A549 (cell line): ENCODE data around the gene TIGD6. TPM values are rescaled to one million over a fixed set of nuclear protein-coding genes. Genes with fewer than 3 reads are reported as not detected.
A peak's percentile ranks its signal among the peaks of the same experiment; 100 is the strongest.

Experiments
- ATAC-seq, 2 experiments: fragments of 200-7000 bp in 1 of 2; fragments of >200 bp in 1 of 2; cut with Nextera tagmentation in 1 of 2; cut with Tn5 transposase in 1 of 2; 3 replicates each; pipeline versions ENCODE4 v1.8.0 to v1.9.1; 2018 to 2020; ENCODE audit warnings: mild to moderate bottlenecking in 1 of 2, moderate library complexity in 1 of 2
- CTCF ChIA-PET: fragments of 300-600 bp; sonication (Branson Sonifier 250); formaldehyde crosslinking; extraction: SDS; loops from one replicate; lab custom pipeline; 2021; ENCODE audit warnings: antibody characterized with exemption, inconsistent platforms; lab: Yijun Ruan, JAX
- POLR2A ChIA-PET: fragments of 350-600 bp; formaldehyde crosslinking; extraction: SDS; loops from one replicate; lab custom pipeline; 2021; ENCODE audit warnings: antibody characterized with exemption, inconsistent platforms; lab: Yijun Ruan, JAX
- DNase-seq, 2 experiments: peaks; one replicate each; pipeline versions ENCODE4 v3.0.0 to v3.0.0-alpha.2; 2011 to 2016; ENCODE audit warnings: low read depth in 1 of 2, low spot score in 1 of 2
- FAIRE-seq: peaks from 2 replicates; lab custom pipeline; 2011; peaks lifted over from hg19 to GRCh38; lab: Jason Lieb, UNC
- H3K27ac ChIP-seq, 2 experiments: fragments of >200 bp; sonication (Bioruptor Twin); formaldehyde crosslinking; 3 replicates each; pipeline ENCODE4 v1.5.1; 2016 to 2017
- H3K4me1 ChIP-seq: fragments of >200 bp; sonication (Bioruptor Twin); formaldehyde crosslinking; 3 replicates; pipeline ENCODE4 v1.6.1; 2016
- H3K4me2 ChIP-seq: fragments of >200 bp; sonication (Bioruptor Twin); formaldehyde crosslinking; 3 replicates; pipeline ENCODE4 v1.6.1; 2016
- H3K4me3 ChIP-seq: fragments of >200 bp; sonication (Bioruptor Twin); formaldehyde crosslinking; 3 replicates; pipeline ENCODE4 v1.5.1; 2016
- H3K9me3 ChIP-seq: fragments of >200 bp; sonication (Bioruptor Twin); formaldehyde crosslinking; 3 replicates; pipeline ENCODE4 v1.6.1; 2016
- BHLHE40 ChIP-seq: IDR thresholded peaks from 2 replicates; pipeline ENCODE4 v1.6.1; 2012; ENCODE audit warnings: low read depth, low read length, inconsistent platforms
- CBX8 ChIP-seq: fragments of 200-600 bp; sonication (generic); IDR thresholded peaks from 2 replicates; pipeline ENCODE4 v1.6.1; 2016
- CHD4 ChIP-seq: fragments of 200-600 bp; sonication (generic); IDR thresholded peaks from 2 replicates; pipeline ENCODE4 v1.6.1; 2016; ENCODE audit warnings: antibody characterized with exemption, mild to moderate bottlenecking, borderline replicate concordance
- EHF ChIP-seq: fragments of 250-450 bp; sonication (Bioruptor Pico); IDR thresholded peaks from 2 replicates; pipeline ENCODE4 v1.5.0; 2020; ENCODE audit warnings: mild to moderate bottlenecking
- EHMT2 ChIP-seq: fragments of 200-600 bp; sonication (generic); IDR thresholded peaks from 2 replicates; pipeline ENCODE4 v1.6.1; 2016; ENCODE audit warnings: antibody characterized with exemption, low read depth, mild to moderate bottlenecking, moderate library complexity
- FOSL2 ChIP-seq, 2 experiments: fragments of 450-650 bp in 1 of 2; fragments of >200 bp in 1 of 2; sonication (Bioruptor Twin) in 1 of 2; formaldehyde crosslinking; IDR thresholded peaks; 2 replicates each; pipeline versions ENCODE4 v1.5.0 to v1.6.1; 2016 to 2020; ENCODE audit warnings: mild to moderate bottlenecking in 1 of 2, moderate library complexity in 1 of 2
- HOXA7 ChIP-seq: fragments of 250-450 bp; sonication (Bioruptor Pico); IDR thresholded peaks from 2 replicates; pipeline ENCODE4 v1.5.0; 2020; ENCODE audit warnings: mild to moderate bottlenecking, moderate library complexity
- JUNB ChIP-seq: fragments of >200 bp; sonication (Bioruptor Twin); formaldehyde crosslinking; IDR thresholded peaks from 2 replicates; pipeline ENCODE4 v1.6.1; 2016
- MAFK ChIP-seq: fragments of 450-650 bp; IDR thresholded peaks from 2 replicates; pipeline ENCODE4 v1.6.1; 2014; ENCODE audit not compliant: partially characterized antibody
- MAZ ChIP-seq: fragments of 150-350 bp; IDR thresholded peaks from 2 replicates; pipeline ENCODE4 v1.6.1; 2014; ENCODE audit warnings: antibody characterized with exemption, low read depth, low read length, borderline replicate concordance
- MYC ChIP-seq: IDR thresholded peaks from 2 replicates; pipeline ENCODE4 v1.6.1; 2012; ENCODE audit warnings: mild to moderate bottlenecking, inconsistent platforms, low read length, improper control_type of control experiment, borderline replicate concordance
- POLR2A ChIP-seq: IDR thresholded peaks from 2 replicates; pipeline ENCODE4 v1.6.1; 2012; ENCODE audit warnings: mild to moderate bottlenecking, low read length
- RAD21 ChIP-seq, 2 experiments: fragments of >200 bp in 1 of 2; sonication (Bioruptor Twin) in 1 of 2; formaldehyde crosslinking in 1 of 2; IDR thresholded peaks in 1 of 2; conservative IDR thresholded peaks in 1 of 2; 2 replicates in 1 of 2; 3 replicates in 1 of 2; pipeline ENCODE4 v1.6.1; 2012 to 2018; ENCODE audit warnings: inconsistent platforms in 1 of 2
- RARB ChIP-seq: fragments of 250-450 bp; sonication (Bioruptor Pico); IDR thresholded peaks from 2 replicates; pipeline ENCODE4 v1.8.0; 2021; ENCODE audit warnings: mild to moderate bottlenecking, moderate library complexity
- RFX5 ChIP-seq: fragments of 450-650 bp; IDR thresholded peaks from 2 replicates; pipeline ENCODE4 v1.7.1; 2014; ENCODE audit warnings: antibody characterized with exemption, mild to moderate bottlenecking, moderate library complexity
- SMC3 ChIP-seq: fragments of >200 bp; sonication (Bioruptor Twin); formaldehyde crosslinking; IDR thresholded peaks from 3 replicates; pipeline ENCODE4 v1.6.1; 2018; ENCODE audit warnings: inconsistent platforms
- TP53 ChIP-seq: fragments of 250-450 bp; sonication (Bioruptor Pico); IDR thresholded peaks from 2 replicates; pipeline ENCODE4 v1.5.0; 2021; ENCODE audit warnings: mild to moderate bottlenecking, moderate library complexity
- ZC3H11A ChIP-seq: fragments of 450-650 bp; IDR thresholded peaks from 2 replicates; pipeline ENCODE4 v1.6.1; 2014; ENCODE audit warnings: antibody characterized with exemption, mild to moderate bottlenecking
- ZFP36 ChIP-seq: fragments of 450-650 bp; IDR thresholded peaks from 2 replicates; pipeline ENCODE4 v1.6.1; 2014; ENCODE audit warnings: borderline replicate concordance; ENCODE audit not compliant: partially characterized antibody
- ZNF302 ChIP-seq: fragments of 250-450 bp; sonication (Bioruptor Pico); IDR thresholded peaks from 2 replicates; pipeline ENCODE4 v1.9.0; 2021; ENCODE audit warnings: inconsistent platforms, mild to moderate bottlenecking, moderate library complexity
- WGBS: methylation state at CpG from one replicate; pipeline ENCODE4 v1.1.6; 2017; ENCODE audit errors: missing lambda C conversion rate; 5-methylcytosine and 5-hydroxymethylcytosine counted together
- polyA plus RNA-seq, 4 experiments: library from polyadenylated mRNA; depleted of rRNA in 3 of 4; stranded (reverse); fragments of >200 nt; fragmentation: RNase III in 1 of 4; extraction: RNeasy Plus Mini Kit Qiagen cat#74134 plus additional on column Dnase treatment in 1 of 4; gene quantifications; 2 replicates in 3 of 4; 3 replicates in 1 of 4; pipeline ENCODE4 v1.2.3, GENCODE V29; 2011 to 2017
- TF ChIP-seq, protein P1 (sequence below): fragments of 200-600 bp; sonication (generic); IDR thresholded peaks from 2 replicates; pipeline ENCODE4 v1.6.1; 2016; ENCODE audit warnings: antibody characterized with exemption, mild to moderate bottlenecking, moderate library complexity
- TF ChIP-seq, protein P2 (sequence below): fragments of >200 bp; sonication (Bioruptor Twin); formaldehyde crosslinking; IDR thresholded peaks from 3 replicates; pipeline ENCODE4 v1.6.1; 2016
- TF ChIP-seq, protein P3 (sequence below): fragments of 250-450 bp; sonication (Bioruptor Pico); IDR thresholded peaks from 2 replicates; pipeline ENCODE4 v1.5.0; 2020; ENCODE audit warnings: low read depth, mild to moderate bottlenecking, moderate library complexity
- TF ChIP-seq, protein P4 (sequence below): fragments of 250-450 bp; sonication (Bioruptor Pico); IDR thresholded peaks from 2 replicates; pipeline ENCODE4 v1.5.0; 2021; ENCODE audit warnings: mild to moderate bottlenecking, moderate library complexity, borderline replicate concordance
- TF ChIP-seq, protein P5 (sequence below): fragments of >200 bp; sonication (Bioruptor Twin); formaldehyde crosslinking; IDR thresholded peaks from 3 replicates; pipeline ENCODE4 v1.5.1; 2016
- TF ChIP-seq, protein P6 (sequence below): fragments of 450-650 bp; IDR thresholded peaks from 2 replicates; pipeline ENCODE4 v1.6.1; 2014; ENCODE audit warnings: antibody characterized with exemption
- TF ChIP-seq, protein P7 (sequence below): IDR thresholded peaks from 2 replicates; pipeline ENCODE4 v1.6.1; 2012

TIGD6 gene
- polyA plus RNA-seq, 2 of the 4 experiments (the other 2 are of a cell fraction): 4.3 to 7.3 TPM

DNA sequence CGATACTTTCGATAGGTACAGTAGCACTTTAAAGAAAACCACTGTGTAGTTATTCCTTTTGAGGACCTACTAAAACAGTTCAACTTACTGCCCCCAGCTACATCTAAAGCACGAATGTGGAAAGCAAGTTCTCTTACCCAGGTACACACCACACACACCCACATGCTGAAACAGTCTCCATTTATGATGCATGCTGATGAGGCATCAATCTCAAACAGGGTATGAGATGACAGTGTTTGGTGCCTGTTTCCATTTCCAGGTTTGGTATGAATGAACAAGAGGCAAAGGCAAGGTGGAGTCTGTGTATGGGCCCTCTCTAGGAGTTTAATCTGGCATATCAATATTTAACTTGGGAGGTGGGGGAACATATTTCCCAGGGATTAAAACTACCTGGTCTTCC, 14.0 kb upstream of the TIGD6 start:
- TF ChIP-seq FOSL2 (IDR thresholded peaks at IDR 0.05) (no peak), FOSL2 (CRISPR knock-in tag; IDR thresholded peaks at IDR 0.05) (no peak), MAFK (no peak), POLR2A (no peak), ZC3H11A (no peak), RAD21 (conservative IDR thresholded peaks at IDR 0.05 in 1 of 2, IDR thresholded peaks at IDR 0.05 in 1 of 2) (no peak), CBX8 (no peak), CHD4 (no peak), ZNF302 (CRISPR knock-in tag) (no peak), SMC3 (no peak), MYC (no peak), TP53 (no peak), JUNB (no peak), HOXA7 (CRISPR knock-in tag) (no peak), RFX5 (no peak), BHLHE40 (no peak)
- TF ChIP-seq, protein P1, sequence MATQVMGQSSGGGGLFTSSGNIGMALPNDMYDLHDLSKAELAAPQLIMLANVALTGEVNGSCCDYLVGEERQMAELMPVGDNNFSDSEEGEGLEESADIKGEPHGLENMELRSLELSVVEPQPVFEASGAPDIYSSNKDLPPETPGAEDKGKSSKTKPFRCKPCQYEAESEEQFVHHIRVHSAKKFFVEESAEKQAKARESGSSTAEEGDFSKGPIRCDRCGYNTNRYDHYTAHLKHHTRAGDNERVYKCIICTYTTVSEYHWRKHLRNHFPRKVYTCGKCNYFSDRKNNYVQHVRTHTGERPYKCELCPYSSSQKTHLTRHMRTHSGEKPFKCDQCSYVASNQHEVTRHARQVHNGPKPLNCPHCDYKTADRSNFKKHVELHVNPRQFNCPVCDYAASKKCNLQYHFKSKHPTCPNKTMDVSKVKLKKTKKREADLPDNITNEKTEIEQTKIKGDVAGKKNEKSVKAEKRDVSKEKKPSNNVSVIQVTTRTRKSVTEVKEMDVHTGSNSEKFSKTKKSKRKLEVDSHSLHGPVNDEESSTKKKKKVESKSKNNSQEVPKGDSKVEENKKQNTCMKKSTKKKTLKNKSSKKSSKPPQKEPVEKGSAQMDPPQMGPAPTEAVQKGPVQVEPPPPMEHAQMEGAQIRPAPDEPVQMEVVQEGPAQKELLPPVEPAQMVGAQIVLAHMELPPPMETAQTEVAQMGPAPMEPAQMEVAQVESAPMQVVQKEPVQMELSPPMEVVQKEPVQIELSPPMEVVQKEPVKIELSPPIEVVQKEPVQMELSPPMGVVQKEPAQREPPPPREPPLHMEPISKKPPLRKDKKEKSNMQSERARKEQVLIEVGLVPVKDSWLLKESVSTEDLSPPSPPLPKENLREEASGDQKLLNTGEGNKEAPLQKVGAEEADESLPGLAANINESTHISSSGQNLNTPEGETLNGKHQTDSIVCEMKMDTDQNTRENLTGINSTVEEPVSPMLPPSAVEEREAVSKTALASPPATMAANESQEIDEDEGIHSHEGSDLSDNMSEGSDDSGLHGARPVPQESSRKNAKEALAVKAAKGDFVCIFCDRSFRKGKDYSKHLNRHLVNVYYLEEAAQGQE: no peak
- TF ChIP-seq, protein P2, sequence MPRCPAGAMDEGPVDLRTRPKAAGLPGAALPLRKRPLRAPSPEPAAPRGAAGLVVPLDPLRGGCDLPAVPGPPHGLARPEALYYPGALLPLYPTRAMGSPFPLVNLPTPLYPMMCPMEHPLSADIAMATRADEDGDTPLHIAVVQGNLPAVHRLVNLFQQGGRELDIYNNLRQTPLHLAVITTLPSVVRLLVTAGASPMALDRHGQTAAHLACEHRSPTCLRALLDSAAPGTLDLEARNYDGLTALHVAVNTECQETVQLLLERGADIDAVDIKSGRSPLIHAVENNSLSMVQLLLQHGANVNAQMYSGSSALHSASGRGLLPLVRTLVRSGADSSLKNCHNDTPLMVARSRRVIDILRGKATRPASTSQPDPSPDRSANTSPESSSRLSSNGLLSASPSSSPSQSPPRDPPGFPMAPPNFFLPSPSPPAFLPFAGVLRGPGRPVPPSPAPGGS: no peak
- 98% methylated on average over 3 of the region's 3 CpGs for WGBS
- Histone ChIP-seq H3K4me1 (peaks cover 8% of the 10 kb centered on the region; the same call in 2 of the 3 replicates), H3K4me2 (no peak overlapping the region), H3K4me3 (no peak overlapping the region), H3K27ac (no peak overlapping the region), H3K9me3 (peaks cover 18% of the 10 kb centered on the region)
- DNase-seq (no peak), ATAC-seq (no peak), FAIRE-seq (peak; percentile 28)
- CTCF ChIA-PET: interaction anchor here (1.9 kb wide), 1 partner anchor 10 kb away, joined by 8 read pairs; no protein-coding TSS in a partner anchor
- POLR2A ChIA-PET: no interaction called here

DNA sequence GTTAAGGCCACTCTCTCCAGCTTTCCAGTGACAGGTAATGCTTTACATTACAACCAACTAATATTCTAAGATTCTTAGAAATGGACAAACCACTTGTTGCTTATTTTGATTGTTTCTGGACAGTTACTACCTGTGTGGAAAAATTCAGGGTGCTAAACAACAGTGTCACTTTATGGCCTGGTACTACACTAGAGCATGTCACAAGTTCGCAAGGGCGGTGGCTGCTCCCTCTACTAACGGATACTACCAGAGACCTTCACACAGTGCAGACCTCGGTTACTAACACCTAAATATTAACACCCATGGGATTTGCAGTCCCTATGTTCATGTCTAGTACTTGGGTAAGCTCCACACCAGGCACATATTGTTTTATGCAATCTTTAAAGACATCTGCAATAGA, 13.5 kb upstream of the TIGD6 start:
- no peak for FAIRE-seq
- ChIA-PET CTCF (interaction anchor here (1.9 kb wide), 1 partner anchor 9 kb away, joined by 8 read pairs; no protein-coding TSS in a partner anchor), POLR2A (no interaction called here)
- Histone ChIP-seq H3K9me3 (peaks cover 18% of the 10 kb centered on the region), H3K4me1 (peaks cover 8% of the 10 kb centered on the region; the same call in 2 of the 3 replicates), H3K4me3 (no peak overlapping the region), H3K27ac (no peak overlapping the region), H3K4me2 (no peak overlapping the region)
- ATAC-seq: no peak
- DNase-seq: no peak
- 96% methylated on average over 4 of the region's 4 CpGs for WGBS
- TF ChIP-seq, protein P3, sequence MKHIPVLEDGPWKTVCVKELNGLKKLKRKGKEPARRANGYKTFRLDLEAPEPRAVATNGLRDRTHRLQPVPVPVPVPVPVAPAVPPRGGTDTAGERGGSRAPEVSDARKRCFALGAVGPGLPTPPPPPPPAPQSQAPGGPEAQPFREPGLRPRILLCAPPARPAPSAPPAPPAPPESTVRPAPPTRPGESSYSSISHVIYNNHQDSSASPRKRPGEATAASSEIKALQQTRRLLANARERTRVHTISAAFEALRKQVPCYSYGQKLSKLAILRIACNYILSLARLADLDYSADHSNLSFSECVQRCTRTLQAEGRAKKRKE: no peak
- TF ChIP-seq EHMT2: no peak
- TF ChIP-seq MAZ: no peak
- TF ChIP-seq, protein P4, sequence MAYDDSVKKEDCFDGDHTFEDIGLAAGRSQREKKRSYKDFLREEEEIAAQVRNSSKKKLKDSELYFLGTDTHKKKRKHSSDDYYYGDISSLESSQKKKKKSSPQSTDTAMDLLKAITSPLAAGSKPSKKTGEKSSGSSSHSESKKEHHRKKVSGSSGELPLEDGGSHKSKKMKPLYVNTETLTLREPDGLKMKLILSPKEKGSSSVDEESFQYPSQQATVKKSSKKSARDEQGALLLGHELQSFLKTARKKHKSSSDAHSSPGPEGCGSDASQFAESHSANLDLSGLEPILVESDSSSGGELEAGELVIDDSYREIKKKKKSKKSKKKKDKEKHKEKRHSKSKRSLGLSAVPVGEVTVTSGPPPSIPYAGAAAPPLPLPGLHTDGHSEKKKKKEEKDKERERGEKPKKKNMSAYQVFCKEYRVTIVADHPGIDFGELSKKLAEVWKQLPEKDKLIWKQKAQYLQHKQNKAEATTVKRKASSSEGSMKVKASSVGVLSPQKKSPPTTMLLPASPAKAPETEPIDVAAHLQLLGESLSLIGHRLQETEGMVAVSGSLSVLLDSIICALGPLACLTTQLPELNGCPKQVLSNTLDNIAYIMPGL (CRISPR knock-in tag): no peak
- TF ChIP-seq, protein P5, sequence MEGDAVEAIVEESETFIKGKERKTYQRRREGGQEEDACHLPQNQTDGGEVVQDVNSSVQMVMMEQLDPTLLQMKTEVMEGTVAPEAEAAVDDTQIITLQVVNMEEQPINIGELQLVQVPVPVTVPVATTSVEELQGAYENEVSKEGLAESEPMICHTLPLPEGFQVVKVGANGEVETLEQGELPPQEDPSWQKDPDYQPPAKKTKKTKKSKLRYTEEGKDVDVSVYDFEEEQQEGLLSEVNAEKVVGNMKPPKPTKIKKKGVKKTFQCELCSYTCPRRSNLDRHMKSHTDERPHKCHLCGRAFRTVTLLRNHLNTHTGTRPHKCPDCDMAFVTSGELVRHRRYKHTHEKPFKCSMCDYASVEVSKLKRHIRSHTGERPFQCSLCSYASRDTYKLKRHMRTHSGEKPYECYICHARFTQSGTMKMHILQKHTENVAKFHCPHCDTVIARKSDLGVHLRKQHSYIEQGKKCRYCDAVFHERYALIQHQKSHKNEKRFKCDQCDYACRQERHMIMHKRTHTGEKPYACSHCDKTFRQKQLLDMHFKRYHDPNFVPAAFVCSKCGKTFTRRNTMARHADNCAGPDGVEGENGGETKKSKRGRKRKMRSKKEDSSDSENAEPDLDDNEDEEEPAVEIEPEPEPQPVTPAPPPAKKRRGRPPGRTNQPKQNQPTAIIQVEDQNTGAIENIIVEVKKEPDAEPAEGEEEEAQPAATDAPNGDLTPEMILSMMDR: no peak
- no peak for TF ChIP-seq RFX5
- TF ChIP-seq, protein P6, sequence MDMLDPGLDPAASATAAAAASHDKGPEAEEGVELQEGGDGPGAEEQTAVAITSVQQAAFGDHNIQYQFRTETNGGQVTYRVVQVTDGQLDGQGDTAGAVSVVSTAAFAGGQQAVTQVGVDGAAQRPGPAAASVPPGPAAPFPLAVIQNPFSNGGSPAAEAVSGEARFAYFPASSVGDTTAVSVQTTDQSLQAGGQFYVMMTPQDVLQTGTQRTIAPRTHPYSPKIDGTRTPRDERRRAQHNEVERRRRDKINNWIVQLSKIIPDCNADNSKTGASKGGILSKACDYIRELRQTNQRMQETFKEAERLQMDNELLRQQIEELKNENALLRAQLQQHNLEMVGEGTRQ: no peak
- no peak for TF ChIP-seq EHF (CRISPR knock-in tag)
- no peak for TF ChIP-seq JUNB
- no peak for TF ChIP-seq RARB (CRISPR knock-in tag)
- no peak for TF ChIP-seq ZFP36
- no peak for TF ChIP-seq CHD4
- TF ChIP-seq, protein P7, sequence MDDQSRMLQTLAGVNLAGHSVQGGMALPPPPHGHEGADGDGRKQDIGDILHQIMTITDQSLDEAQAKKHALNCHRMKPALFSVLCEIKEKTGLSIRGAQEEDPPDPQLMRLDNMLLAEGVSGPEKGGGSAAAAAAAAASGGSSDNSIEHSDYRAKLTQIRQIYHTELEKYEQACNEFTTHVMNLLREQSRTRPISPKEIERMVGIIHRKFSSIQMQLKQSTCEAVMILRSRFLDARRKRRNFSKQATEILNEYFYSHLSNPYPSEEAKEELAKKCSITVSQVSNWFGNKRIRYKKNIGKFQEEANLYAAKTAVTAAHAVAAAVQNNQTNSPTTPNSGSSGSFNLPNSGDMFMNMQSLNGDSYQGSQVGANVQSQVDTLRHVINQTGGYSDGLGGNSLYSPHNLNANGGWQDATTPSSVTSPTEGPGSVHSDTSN: no peak
